Endothelial cell of umbilical vein (primary cell): ENCODE measurements around the gene TPSG1.

ENCODE experiments used
- EZH2 ChIP-seq: IDR thresholded peaks from 2 replicates; pipeline ENCODE4 v1.6.1; 2012; ENCODE audit warnings: borderline replicate concordance, low read depth, mild to moderate bottlenecking, moderate library complexity, low read length, inconsistent platforms; ENCODE audit not compliant: severe bottlenecking
- POLR2A ChIP-seq: IDR thresholded peaks from 2 replicates; pipeline ENCODE4 v1.6.1; 2012; ENCODE audit warnings: low read depth, mild to moderate bottlenecking, control low read depth, low read length
- POLR2AphosphoS5 ChIP-seq: IDR thresholded peaks from 2 replicates; pipeline ENCODE4 v1.6.1; 2012; ENCODE audit warnings: low read depth, mild to moderate bottlenecking, control low read depth, low read length, moderate library complexity; ENCODE audit not compliant: insufficient read depth
- TF ChIP-seq, protein P1 (sequence below), 2 donors: IDR thresholded peaks; 1 replicate in 1 of 2; 2 replicates in 1 of 2; pipeline ENCODE4 v1.5.1; 2011; ENCODE audit warnings: low read length in 2 of 2, mild to moderate bottlenecking in 2 of 2, moderate library complexity in 2 of 2, control low read depth in 1 of 2, inconsistent platforms in 1 of 2, low read depth in 1 of 2; ENCODE audit not compliant: insufficient read depth in 1 of 2; ENCODE audit errors: extremely low read depth in 1 of 2

DNA sequence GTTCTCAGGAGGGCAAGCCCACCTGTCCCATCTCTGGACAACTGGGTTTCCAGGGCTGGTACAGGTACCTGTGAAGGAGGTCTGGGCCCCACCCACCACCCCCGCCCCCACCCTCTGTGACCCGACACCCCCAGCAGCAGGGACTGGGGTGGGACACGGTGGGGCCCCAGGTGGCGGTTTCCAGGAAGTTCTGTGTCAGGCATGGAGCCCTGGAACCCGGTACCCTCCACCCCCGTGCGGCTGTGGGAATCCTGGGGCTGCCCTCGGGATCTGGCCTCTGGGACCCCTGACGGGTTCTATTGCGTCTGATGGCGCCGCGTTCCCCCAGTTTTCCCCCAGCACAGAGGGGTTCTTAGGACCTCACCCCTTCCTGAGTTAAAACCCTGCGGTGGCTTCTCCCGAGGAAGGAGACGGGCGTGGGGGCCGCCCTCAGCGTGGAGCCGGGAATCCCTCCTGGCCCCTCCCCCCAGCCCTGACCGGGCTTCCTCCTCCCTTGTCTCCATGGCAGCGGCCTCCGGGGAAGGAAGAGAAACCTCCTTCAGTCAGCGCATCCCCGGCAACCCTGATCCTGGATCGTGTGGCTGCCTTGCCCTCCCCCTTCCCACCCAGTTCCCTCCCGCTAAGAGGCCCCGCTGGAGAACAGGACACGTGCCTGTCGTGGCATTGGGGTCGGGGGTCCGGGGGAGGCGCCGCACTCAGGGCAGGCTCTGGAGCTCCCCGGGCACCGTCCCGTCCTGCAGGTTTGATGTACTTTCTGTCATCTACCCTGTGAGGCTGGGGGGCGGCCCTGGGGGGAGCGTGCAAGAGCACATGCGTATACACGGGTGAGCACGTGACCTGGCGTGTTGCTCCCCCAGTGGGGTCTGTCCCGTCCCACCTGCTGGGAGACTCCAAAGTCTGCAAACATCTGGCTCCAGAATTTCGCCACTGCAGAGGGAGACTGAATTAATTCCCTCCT, 41.8 kb downstream of the TPSG1 start:
- TF ChIP-seq, protein P1, sequence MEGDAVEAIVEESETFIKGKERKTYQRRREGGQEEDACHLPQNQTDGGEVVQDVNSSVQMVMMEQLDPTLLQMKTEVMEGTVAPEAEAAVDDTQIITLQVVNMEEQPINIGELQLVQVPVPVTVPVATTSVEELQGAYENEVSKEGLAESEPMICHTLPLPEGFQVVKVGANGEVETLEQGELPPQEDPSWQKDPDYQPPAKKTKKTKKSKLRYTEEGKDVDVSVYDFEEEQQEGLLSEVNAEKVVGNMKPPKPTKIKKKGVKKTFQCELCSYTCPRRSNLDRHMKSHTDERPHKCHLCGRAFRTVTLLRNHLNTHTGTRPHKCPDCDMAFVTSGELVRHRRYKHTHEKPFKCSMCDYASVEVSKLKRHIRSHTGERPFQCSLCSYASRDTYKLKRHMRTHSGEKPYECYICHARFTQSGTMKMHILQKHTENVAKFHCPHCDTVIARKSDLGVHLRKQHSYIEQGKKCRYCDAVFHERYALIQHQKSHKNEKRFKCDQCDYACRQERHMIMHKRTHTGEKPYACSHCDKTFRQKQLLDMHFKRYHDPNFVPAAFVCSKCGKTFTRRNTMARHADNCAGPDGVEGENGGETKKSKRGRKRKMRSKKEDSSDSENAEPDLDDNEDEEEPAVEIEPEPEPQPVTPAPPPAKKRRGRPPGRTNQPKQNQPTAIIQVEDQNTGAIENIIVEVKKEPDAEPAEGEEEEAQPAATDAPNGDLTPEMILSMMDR (IDR thresholded peaks at IDR 0.05; ENCODE audit: extremely low read depth in 1 of 2, insufficient read depth in 1 of 2, low read depth in 1 of 2, low read length in 2 of 2): no peak
- TF ChIP-seq EZH2 (no peak), POLR2AphosphoS5 (no peak), POLR2A (no peak)
